SK-N-DZ (cell line): ENCODE results near the gene NUAK2. TPM values are rescaled to one million over a fixed set of nuclear protein-coding genes. Genes with fewer than 3 reads are reported as not detected.
"Not testable (repeated sequence)": the region's sequence is repeated elsewhere in the genome, so short reads cannot be mapped to it uniquely, and the experiment has no call there.

Experiments
- DNase-seq: peaks from one replicate; pipeline ENCODE4 v3.0.0-alpha.2; 2015; ENCODE audit warnings: low spot score
- polyA plus RNA-seq, 2 experiments: library from polyadenylated mRNA; depleted of rRNA; stranded (reverse); fragments of >200 nt; gene quantifications; 2 replicates each; pipeline ENCODE4 v1.2.3, GENCODE V29; 2014

NUAK2 gene
- polyA plus RNA-seq (2014; cell fraction: cytosol; rRNA removed), result 1.3 and 1.6 TPM in 2 replicates
- polyA plus RNA-seq (2014; cell fraction: nucleus; rRNA removed), result 0.13 and 0.60 TPM in 2 replicates

DNA sequence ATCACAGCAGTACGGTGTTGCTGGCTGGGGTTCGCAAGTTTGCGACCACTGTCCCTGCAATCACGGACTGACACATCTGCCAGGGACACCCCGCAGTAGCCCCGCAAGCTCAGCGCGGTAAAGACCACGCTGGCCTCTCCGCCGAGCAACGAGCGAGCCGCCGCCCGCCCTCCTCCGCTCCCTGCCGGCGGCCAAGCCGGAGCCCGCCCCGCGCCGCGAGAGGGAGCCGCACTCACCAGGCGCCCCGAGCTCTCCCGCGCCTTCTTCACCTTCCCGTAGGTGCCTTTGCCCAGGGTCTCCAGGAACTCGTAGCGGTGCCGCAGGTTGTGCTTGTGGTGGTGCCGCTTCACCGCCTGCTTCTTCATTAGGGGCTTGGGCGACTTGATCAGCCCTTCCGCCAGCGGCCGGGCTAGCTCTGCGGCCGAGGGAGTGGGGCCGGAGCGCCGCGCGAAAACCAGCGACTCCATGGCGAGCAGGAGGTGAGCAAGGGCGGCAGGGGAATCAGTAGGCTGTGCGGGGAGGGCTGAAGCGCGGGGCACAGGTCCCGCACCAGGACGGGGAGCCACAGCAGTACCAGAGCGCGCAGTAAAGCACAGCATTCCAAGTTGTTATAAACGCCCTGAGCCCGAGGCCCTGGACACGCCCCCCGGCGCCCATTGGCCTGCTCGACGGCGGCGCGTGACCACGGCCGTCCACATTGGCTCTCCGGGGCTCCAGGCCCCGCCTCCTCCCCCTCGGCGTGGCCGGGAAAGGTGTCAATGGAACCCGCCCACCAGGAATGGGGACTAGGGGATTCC, at the start of gene NUAK2:
Gene NUAK2 (minus strand): TSS at position 584 of the 797 bp plus-strand sequence. CDS start 117 bp downstream, at position 467.
- peak; percentile 92 for DNase-seq

- no peak for DNase-seq
Observed at GRCh38 chr1:205370780-205371179, 49.2 kb upstream of the NUAK2 start.

- DNase-seq, result no peak
Observed at GRCh38 chr1:205369701-205370123, 48.2 kb upstream of the NUAK2 start.

DNA sequence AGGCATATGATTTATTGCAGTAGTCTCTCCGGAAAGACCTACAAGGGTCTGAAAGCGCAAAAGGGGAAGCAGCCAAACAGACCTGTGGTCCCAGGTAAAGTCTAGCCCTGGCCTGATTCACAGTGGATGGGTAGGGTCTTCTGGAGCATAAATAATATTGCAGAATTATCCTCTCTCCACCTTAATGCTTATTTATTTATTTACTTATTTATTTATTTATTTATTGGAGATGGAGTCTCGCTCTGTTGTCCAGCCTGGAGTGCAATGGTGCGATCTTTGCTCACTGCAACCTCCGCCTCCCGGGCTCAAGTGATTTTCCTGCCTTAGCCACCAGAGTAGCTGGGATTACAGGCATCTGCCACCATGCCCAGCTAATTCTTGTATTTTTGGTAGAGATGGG, 46.9 kb upstream of the NUAK2 start:
- no peak for DNase-seq

DNA sequence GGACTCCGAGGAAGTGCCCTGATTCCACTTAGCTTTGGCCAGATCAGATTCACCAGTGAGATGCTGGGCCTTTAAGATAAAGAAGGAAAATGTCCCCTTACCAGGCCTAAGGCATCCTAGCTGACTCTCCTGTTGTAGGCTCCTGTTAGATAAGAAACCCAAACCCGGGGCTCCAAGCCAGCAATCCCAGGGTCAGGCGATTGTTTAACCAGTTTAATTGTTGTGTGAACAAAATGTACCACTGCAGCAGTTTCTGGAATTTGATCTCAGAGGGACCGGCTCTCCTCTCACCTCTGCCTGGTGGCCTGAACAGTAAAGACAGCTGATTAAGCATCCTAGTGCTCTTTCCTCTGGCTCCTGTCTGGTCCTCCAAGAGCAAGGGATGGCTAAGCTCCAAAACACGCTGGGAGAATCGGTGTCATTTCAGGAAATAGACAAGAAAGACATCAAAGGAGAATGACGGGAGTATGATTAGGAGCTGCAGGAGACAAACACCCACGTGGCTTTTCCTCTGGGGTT, 44.5 kb upstream of the NUAK2 start:
- DNase-seq, result no peak

DNA sequence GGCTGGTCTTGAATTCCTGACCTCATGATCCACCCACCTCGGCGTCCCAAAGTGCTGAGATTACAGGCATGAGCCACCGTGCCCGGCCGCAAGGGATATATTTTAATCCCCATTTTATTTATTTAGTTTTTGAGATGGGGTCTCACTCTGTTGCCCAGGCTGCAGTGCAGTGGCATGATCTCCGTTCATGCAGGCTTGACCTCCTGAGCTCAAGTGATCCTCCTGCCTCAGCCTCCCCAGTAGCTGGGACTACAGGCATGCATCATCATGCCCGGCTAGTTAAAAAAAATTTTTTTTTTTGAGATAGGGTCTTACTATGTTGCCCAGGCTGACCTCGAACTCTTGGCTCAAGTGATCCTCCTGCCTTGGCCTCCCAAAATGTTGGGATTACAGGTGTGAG, 43.5 kb upstream of the NUAK2 start:
- not testable (repeated sequence) for DNase-seq

- no peak for DNase-seq
Observed at GRCh38 chr1:205360891-205361290, 39.3 kb upstream of the NUAK2 start.

- peak; percentile 68 for DNase-seq
Observed at GRCh38 chr1:205359771-205360565, 38.4 kb upstream of the NUAK2 start.

- DNase-seq, result no peak
Observed at GRCh38 chr1:205358579-205358978, 37.0 kb upstream of the NUAK2 start.

DNA sequence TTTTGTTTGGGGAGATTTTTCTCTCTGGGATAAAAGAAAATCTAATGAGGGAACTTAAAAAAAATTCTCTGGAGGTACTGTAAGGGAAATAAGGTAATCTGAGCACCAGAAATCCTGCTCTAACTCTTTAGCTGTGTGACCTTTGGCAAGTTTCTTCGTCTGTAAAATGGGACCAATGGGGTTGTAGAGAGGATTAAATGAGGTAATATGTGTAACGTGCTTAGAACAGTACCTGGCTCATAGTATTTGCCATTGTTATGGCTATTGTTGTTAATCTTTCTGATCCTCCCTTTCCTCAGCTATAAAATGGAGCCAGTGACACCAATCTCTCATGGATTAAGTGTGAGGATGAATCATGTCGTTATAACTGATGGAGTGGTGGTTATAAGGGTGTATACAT, 36.0 kb upstream of the NUAK2 start:
- DNase-seq, result no peak

DNA sequence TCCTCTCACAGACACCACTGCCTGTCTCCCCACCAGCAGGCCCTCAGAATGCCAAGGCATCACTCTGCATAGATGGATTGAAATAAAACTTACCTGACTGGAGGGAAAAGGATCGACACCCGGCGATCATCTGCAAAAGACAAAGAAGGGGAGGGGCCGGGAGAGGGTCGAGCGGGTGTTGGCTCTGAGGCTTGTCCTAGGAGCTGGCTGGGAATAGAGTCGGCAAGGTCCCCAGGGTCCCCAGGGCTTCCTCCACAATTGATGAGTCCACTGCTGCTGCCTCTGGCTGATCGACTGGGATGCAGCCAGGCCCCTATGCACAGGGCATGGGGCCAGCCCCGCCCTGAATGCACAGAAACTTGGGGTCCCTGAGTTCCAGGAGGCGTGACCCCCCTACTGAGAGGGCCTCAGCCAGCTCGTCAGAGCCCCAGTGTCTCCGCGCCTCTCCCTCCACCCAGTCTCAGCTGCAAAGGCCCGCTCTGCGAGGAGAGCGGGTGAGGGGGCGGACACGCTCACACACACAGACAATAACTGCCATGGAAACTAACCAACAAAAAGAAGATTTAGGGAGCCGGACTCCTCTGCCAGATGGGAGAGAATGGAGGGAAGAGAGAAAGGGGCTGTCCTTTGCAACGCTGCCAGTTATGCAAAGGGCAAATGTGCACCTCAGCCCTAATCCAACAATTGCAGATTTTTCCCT, 35.0 kb upstream of the NUAK2 start, which contains the start of gene KLHDC8A:
Gene KLHDC8A (minus strand): TSS at position 483 of the 700 bp plus-strand sequence. CDS start 13,318 bp downstream, outside the sequence.
- no peak for DNase-seq

DNA sequence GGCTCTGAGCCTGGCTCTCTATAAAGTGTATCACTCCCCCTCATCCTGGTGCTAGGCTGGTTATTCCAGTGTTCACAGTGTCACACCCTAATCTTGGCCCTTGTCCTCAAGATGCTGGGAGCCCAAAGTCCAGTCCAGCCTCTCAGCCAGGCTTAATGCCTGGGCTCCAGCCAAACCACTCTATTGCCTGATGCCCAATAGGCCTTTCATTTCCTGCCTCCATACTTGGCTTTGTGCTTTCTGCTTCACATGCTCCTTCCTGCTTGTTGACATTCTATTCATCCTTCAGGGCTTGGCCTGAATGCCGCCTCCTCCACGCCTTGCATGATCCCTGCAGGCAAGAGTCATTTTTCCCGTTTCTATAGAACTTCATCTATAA, 33.5 kb upstream of the NUAK2 start:
- no peak for DNase-seq

DNA sequence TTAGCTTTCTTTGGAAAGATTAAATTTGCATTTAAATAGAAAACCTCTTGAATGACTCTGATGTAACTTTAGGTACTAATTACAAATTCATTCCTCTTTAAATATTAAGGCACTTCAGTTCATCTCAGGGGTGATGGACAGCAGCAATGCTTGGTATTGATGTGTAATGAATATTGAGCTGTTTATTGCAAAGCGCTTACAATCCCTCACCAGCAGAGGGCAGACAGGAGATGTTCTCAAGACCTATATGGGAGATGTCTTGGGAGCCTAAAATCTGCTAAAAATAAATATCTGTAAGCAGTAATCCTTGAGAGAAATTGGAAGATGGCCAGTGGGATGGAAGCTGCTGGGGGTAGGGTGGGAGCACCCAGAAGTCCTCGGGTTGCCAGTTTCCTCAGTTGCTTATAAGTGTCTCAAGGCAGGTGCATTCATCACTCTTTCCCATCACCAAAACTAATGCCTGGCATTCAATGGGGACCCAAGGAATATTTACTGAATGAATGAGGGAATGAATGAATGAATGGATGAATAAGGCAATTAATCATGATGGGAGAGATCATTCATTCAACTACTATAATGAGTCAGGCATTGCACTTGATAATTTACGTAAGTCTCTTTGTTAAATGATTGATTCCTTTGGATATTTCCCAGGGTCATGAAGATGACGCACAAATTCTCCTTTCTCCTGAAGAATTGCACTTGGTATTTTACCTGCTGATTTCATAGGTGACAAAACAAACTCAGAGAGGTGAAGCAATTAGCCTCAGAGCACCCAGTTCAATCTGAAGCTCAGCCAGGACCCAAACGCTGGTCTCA, 32.9 kb upstream of the NUAK2 start:
- DNase-seq, result peak; percentile 73

GRCh38 chr1:205353612-205354011, 32.1 kb upstream of the NUAK2 start:
- no peak for DNase-seq

GRCh38 chr1:205353191-205353590, 31.6 kb upstream of the NUAK2 start:
- no peak for DNase-seq

DNA sequence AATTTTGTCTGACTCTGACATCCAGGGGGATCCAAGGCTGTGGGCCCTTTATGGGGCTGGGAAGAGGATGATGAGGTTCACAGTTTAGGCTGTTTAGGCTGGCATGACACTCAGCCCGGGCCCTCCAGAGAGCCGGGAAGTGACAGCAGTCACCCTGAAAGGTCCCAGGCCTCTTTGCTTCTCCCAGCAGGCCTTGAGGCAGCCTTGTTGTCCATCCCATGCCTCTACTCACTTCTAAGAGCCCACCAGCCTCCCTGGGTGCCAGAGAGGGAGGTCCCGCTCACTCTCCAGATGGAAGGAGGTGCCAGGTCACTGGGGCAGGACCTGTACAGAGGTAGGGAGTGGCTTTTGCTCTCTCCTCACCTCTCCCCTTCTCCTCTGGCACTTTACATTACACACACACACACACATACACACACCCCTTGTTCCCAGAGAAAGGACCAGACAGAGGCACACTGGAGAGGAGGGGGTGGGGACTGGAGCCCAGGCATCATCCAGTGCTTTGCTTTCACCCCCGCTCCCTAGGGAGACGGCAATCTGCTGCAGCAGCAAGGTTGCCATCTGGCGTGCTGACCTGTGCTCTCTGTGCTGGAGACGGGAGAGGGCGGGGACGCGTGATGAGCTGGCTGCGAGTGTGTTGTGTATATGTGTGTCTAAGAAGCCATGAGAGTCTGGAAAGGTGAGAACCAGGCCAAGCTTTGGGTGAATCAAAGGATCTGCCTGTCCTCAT, 30.6 kb upstream of the NUAK2 start:
- DNase-seq, result peak; percentile 95

DNA sequence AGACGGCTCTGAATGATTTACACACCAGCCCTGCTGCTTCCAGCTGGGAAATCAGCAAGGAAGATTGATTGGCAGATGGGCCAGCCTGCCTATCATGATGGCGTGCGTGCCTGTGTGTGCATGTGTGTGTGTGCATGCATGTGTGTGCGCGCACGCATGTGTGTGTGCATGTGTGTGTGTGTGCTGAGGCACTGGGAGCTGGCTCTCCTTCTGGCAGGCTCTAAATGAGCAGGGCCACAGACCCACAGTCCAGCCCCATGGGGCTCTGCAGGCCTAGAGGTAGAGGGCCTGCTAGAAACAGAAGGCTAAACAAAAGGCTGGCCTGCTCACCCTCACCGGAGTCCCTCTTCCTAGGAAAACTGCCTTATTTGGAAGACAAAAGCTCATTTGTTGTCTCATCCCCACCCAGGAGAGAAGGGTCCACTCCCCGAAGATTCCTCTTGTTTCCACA, 29.2 kb upstream of the NUAK2 start:
- DNase-seq, result peak; percentile 45

GRCh38 chr1:205350124-205350523, 28.6 kb upstream of the NUAK2 start:
- no peak for DNase-seq

GRCh38 chr1:205348554-205349487, 27.3 kb upstream of the NUAK2 start:
- DNase-seq, result no peak
